CD4-positive, alpha-beta memory T cell (primary cell): ENCODE measurements around the gene ASIP. TPM values are rescaled to one million over a fixed set of nuclear protein-coding genes. Genes with fewer than 3 reads are reported as not detected.

ENCODE experiments used
- CTCF ChIA-PET: fragments of 350-600 bp; sonication (Branson Sonifier 250); formaldehyde crosslinking; loops from one replicate; lab custom pipeline; 2021; ENCODE audit warnings: inconsistent platforms; ENCODE audit not compliant: partially characterized antibody; lab: Charles Lee
- POLR2A ChIA-PET: fragments of 350-600 bp; sonication (Branson Sonifier 250); formaldehyde crosslinking; loops from one replicate; lab custom pipeline; 2021; ENCODE audit not compliant: partially characterized antibody; lab: Charles Lee
- DNase-seq, 5 donors: peaks; one replicate each; pipeline versions ENCODE4 v3.0.0 to v3.0.0-alpha.2; 2020 to 2022; ENCODE audit warnings: mixed read lengths in 1 of 5
- H3K27ac ChIP-seq: one replicate; pipeline ENCODE4 v1.7.0; 2013; ENCODE audit warnings: low read depth, low read length
- H3K27me3 ChIP-seq: 2 replicates; pipeline ENCODE4 v1.7.0; 2013; ENCODE audit warnings: mild to moderate bottlenecking, low read length, moderate library complexity; ENCODE audit not compliant: insufficient read depth
- H3K36me3 ChIP-seq: 2 replicates; pipeline ENCODE4 v1.7.0; 2013; ENCODE audit warnings: mild to moderate bottlenecking, low read length, moderate library complexity; ENCODE audit not compliant: insufficient read depth
- H3K4me1 ChIP-seq: 2 replicates; pipeline ENCODE4 v1.7.0; 2013; ENCODE audit warnings: mild to moderate bottlenecking, low read length, moderate library complexity; ENCODE audit not compliant: insufficient read depth
- H3K4me3 ChIP-seq, 2 donors: one replicate each; pipeline ENCODE4 v1.7.0; 2013; ENCODE audit warnings: low read length in 2 of 2, mild to moderate bottlenecking in 1 of 2
- H3K9me3 ChIP-seq, 2 donors: one replicate each; pipeline ENCODE4 v1.7.0; 2013; ENCODE audit warnings: low read length in 2 of 2, control low read depth in 1 of 2; ENCODE audit not compliant: control insufficient read depth in 1 of 2
- H3K27ac Mint-ChIP-seq, 7 donors: one replicate each; pipeline ENCODE4 v1.8.0; 2020 to 2021; ENCODE audit warnings: mixed read lengths in 7 of 7, mild to moderate bottlenecking in 6 of 7, inconsistent platforms in 3 of 7, moderate library complexity in 3 of 7
- H3K27me3 Mint-ChIP-seq, 2 donors: one replicate each; pipeline ENCODE4 v1.8.0; 2020 to 2021; ENCODE audit warnings: mixed read lengths in 2 of 2
- H3K36me3 Mint-ChIP-seq, 2 donors: one replicate each; pipeline ENCODE4 v1.8.0; 2020 to 2021; ENCODE audit warnings: mixed read lengths in 2 of 2, inconsistent platforms in 1 of 2, mild to moderate bottlenecking in 1 of 2
- H3K4me1 Mint-ChIP-seq, 4 donors: one replicate each; pipeline ENCODE4 v1.8.0; 2020 to 2021; ENCODE audit warnings: mixed read lengths in 4 of 4, mild to moderate bottlenecking in 1 of 4
- H3K4me3 Mint-ChIP-seq, 8 donors: one replicate each; pipeline ENCODE4 v1.8.0; 2020 to 2021; ENCODE audit warnings: mixed read lengths in 8 of 8, mild to moderate bottlenecking in 7 of 8, moderate library complexity in 6 of 8, inconsistent platforms in 3 of 8
- H3K9me3 Mint-ChIP-seq, 8 donors: one replicate each; pipeline ENCODE4 v1.8.0; 2020 to 2021; ENCODE audit warnings: mixed read lengths in 8 of 8, mild to moderate bottlenecking in 5 of 8, inconsistent platforms in 3 of 8, moderate library complexity in 1 of 8
- intact Hi-C: fragments of 100-400 bp; cut with micrococcal nuclease; formaldehyde crosslinking; loops from one replicate; pipeline ENCODE4 v1.15.1; 2023
- polyA plus RNA-seq, 2 donors: library from polyadenylated mRNA; unstranded; fragments of 300-500 nt; fragmentation: Illumina TruSeq; gene quantifications; one replicate each; pipeline ENCODE4 v1.2.3, GENCODE V29; 2021
- total RNA-seq, 2 experiments: library from RNA; stranded (reverse); gene quantifications; one replicate each; pipeline ENCODE4 v1.2.3, GENCODE V29; 2021

The ASIP gene
- total and polyA plus RNA-seq, 4 experiments from 2014 or later = not detected

DNA sequence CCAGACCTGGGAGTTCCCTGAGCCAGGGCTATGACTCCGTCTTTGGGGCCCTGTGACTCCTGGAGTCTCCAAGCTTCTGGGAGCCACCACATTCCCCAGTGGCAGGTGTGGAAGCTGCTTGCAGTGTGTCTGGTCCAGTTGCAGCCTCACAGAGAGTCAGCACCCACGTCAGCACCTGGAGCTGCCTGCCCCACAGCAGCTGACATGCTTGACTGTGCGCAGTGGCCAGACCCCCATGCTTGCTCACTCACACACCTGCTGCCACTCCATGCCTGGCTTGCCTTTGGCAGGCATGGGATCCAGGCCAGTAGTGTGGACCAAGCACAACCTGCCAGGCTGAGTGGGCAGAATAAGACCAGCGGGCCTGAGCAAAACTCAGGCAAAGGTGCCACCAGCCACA is 31.0 kb upstream of the ASIP start:
- peaks cover 8 to 15% of the 10 kb centered on the region in 2 donors for H3K27me3 Mint-ChIP-seq

DNA sequence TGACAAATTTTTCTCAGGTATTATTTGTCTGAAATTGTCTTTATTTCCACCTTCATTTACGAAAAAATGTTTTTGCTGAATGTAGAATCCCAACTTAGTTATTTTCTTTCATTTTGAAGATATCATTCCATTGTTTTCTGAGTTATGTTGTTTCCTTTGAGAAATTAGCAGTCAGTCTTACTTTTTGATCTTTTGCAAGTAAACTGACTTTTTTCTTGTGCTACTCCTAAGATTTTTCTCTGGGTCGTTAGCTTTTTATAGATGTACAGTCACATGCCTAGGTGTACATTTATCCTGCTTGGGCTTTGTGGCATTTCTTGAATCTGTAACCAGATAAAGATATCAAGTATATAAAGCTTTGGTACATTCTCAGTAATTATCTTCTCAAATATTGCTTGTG is 29.6 kb upstream of the ASIP start:
- H3K27ac ChIP-seq = no peak overlapping the region
- no peak overlapping the region for H3K4me3 Mint-ChIP-seq
- peaks cover 4 to 5% of the 10 kb centered on the region in 2 donors for H3K36me3 Mint-ChIP-seq
- peaks cover 0 to 23% (median 4%) of the 10 kb centered on the region in 8 donors for H3K9me3 Mint-ChIP-seq
- H3K27me3 ChIP-seq = peaks cover 5% of the 10 kb centered on the region
- H3K9me3 ChIP-seq = no peaks in the 10 kb centered on the region
- H3K4me1 Mint-ChIP-seq = peaks cover 0 to 11% (median 7%) of the 10 kb centered on the region in 4 donors
- POLR2A ChIA-PET = no interaction called here
- no peaks in the 10 kb centered on the region for H3K36me3 ChIP-seq
- H3K27ac Mint-ChIP-seq = no peak overlapping the region
- no peak overlapping the region for H3K4me3 ChIP-seq
- H3K27me3 Mint-ChIP-seq = peaks cover 8 to 15% of the 10 kb centered on the region in 2 donors
- DNase-seq = no peak
- intact Hi-C loops = no loop called here
- CTCF ChIA-PET = no interaction called here
- H3K4me1 ChIP-seq = peaks cover 5% of the 10 kb centered on the region

More for the DNA sequence above, 31.0 kb upstream of the ASIP start:
- H3K9me3 ChIP-seq = no peaks in the 10 kb centered on the region
- Mint-ChIP-seq H3K4me3 (no peak overlapping the region), H3K27ac (no peak overlapping the region), H3K4me1 (peaks cover 0 to 2% (median under 1%) of the 10 kb centered on the region in 4 donors), H3K36me3 (peaks cover 4 to 5% of the 10 kb centered on the region in 2 donors), H3K9me3 (peaks cover 0 to 23% (median 4%) of the 10 kb centered on the region in 8 donors)
- H3K4me3 ChIP-seq = no peak overlapping the region
- H3K27me3 ChIP-seq = no peaks in the 10 kb centered on the region
- no peaks in the 10 kb centered on the region for H3K4me1 ChIP-seq
- intact Hi-C loops = no loop called here
- ChIA-PET POLR2A (no interaction called here), CTCF (no interaction called here)
- DNase-seq = no peak
- H3K36me3 ChIP-seq = no peaks in the 10 kb centered on the region
- no peak overlapping the region for H3K27ac ChIP-seq

DNA sequence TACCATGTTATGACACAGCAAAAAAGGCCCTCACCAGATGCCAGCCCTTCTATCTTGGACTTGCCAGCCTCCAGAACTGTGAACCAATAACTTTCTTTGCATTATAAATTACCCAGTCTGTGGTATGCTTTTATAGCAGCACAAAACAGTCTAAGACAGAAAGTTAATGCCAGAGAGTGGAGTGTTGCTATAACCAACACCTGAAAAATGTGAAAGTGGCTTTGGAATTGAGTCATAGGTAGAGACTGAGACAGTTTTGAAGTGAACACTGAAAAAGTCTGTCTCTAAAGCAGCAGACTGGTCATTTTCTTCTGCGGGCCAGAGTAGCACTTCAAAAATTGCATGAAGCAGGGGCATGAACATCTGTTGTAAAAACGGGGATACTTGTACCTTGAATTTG is 28.0 kb upstream of the ASIP start:
- DNase-seq = no peak

DNA sequence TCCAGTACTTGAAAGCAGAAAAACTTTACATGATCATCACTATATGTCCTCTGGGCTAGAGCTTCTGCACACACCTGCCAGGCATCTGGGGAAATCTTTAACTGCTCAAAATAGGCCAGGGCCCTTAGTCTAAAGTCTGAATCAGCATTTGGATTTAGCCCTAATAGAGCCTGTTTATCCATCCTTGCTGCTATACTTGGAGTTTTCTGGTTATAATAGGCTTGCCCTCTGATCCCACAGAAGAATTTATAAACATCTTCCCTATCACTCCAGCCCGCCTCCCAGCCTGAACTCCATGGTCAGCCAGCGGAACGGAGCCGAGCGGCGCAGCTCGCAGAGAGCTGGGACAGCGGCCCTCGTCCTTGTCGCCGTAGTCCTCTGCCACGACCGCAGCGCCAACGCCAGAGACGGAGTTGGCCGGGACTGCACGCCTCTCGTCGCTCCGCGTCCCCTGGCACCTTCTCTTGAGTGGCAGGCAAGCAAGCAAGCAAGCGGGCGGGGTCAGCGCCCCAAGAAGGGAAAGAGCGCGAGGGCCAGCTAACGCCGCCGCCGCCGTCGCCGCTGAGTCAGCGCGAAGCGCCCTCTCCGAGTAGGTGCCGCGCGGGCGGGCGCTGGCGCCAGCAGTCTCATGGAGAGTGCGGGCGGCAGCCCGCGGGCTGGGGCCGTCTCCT is 25.4 kb upstream of the ASIP start:
- ChIA-PET POLR2A (no interaction called here), CTCF (no interaction called here)
- Histone ChIP-seq H3K4me1 (peaks cover 5% of the 10 kb centered on the region), H3K36me3 (no peaks in the 10 kb centered on the region), H3K27me3 (peaks cover 5% of the 10 kb centered on the region), H3K4me3 (no peak overlapping the region), H3K27ac (no peak overlapping the region), H3K9me3 (no peaks in the 10 kb centered on the region)
- H3K36me3 Mint-ChIP-seq = peaks cover 0 to 5% of the 10 kb centered on the region in 2 donors
- DNase-seq = peak in 2 of 5 donors; percentile 3 to 12
- peaks cover 0 to 14% (median 4%) of the 10 kb centered on the region in 8 donors for H3K9me3 Mint-ChIP-seq
- peak overlapping the region in 6 of 8 donors; percentile 38 to 74 (median 68) for H3K4me3 Mint-ChIP-seq
- no peak overlapping the region for H3K27ac Mint-ChIP-seq
- intact Hi-C loops = no loop called here
- peaks cover 0 to 11% (median 8%) of the 10 kb centered on the region in 4 donors for H3K4me1 Mint-ChIP-seq
- peaks cover 21 to 22% of the 10 kb centered on the region in 2 donors for H3K27me3 Mint-ChIP-seq

More for the DNA sequence above, 28.0 kb upstream of the ASIP start:
- H3K4me3 Mint-ChIP-seq = no peak overlapping the region
- no peak overlapping the region for H3K27ac ChIP-seq
- no peaks in the 10 kb centered on the region for H3K36me3 ChIP-seq
- H3K27me3 ChIP-seq = peaks cover 5% of the 10 kb centered on the region
- ChIA-PET CTCF (no interaction called here), POLR2A (no interaction called here)
- H3K9me3 ChIP-seq = no peaks in the 10 kb centered on the region
- H3K27me3 Mint-ChIP-seq = peaks cover 11 to 16% of the 10 kb centered on the region in 2 donors
- peaks cover 5% of the 10 kb centered on the region for H3K4me1 ChIP-seq
- peaks cover 0 to 21% (median 4%) of the 10 kb centered on the region in 8 donors for H3K9me3 Mint-ChIP-seq
- H3K4me1 Mint-ChIP-seq = peaks cover 0 to 11% (median 8%) of the 10 kb centered on the region in 4 donors
- no peak overlapping the region for H3K27ac Mint-ChIP-seq
- H3K36me3 Mint-ChIP-seq = peaks cover 4 to 5% of the 10 kb centered on the region in 2 donors
- no peak overlapping the region for H3K4me3 ChIP-seq
- intact Hi-C loops = no loop called here

DNA sequence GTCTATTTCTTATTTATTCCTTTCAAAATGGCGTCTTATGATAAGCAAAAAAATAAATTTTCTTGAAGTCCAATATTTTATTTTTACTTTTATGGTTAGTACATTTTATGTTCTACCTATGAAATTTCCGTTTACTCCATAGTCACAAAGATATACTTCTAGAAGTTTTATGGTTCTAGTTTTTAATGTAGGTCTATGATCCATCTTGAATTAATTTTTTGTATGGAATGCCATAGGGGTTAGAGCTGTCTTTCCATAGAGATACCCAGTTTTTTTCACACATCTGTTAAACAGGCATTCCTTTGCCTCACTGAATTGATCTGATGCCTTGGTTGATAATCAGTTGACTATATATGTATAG is 24.9 kb upstream of the ASIP start:
- CTCF ChIA-PET = no interaction called here
- H3K4me1 ChIP-seq = peaks cover 5% of the 10 kb centered on the region
- H3K4me3 ChIP-seq = no peak overlapping the region
- no peak for DNase-seq
- Mint-ChIP-seq H3K4me3 (peak overlapping the region in 6 of 8 donors; percentile 25 to 71 (median 38)), H3K27ac (no peak overlapping the region), H3K9me3 (peaks cover 0 to 9% (median 4%) of the 10 kb centered on the region in 8 donors), H3K4me1 (peaks cover 0 to 11% (median 8%) of the 10 kb centered on the region in 4 donors), H3K36me3 (peaks cover 0 to 4% of the 10 kb centered on the region in 2 donors), H3K27me3 (peaks cover 21 to 23% of the 10 kb centered on the region in 2 donors)
- no peaks in the 10 kb centered on the region for H3K9me3 ChIP-seq
- no peaks in the 10 kb centered on the region for H3K36me3 ChIP-seq
- H3K27me3 ChIP-seq = peaks cover 5% of the 10 kb centered on the region
- H3K27ac ChIP-seq = no peak overlapping the region
- POLR2A ChIA-PET = no interaction called here
- intact Hi-C loops = no loop called here

DNA sequence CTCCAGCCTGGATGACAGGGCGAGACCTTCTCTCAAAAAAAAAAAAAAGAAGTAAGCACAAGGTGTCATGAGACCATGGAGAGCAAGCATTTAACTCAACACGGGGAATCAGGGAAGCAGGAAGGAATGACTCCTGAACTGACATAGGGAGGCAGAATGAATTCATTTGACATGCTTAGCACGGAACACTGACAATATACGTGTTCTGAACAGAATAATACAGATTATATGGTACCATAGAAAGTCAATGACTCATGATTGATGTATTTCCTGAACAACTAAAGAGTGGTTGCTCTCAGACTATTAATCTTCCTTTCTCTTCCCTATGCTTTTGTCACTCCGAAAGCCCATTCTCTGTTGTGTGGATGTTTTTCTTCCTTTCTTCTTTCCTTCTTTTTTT is 20.7 kb upstream of the ASIP start:
- intact Hi-C loops = no loop called here
- peaks cover 5% of the 10 kb centered on the region for H3K4me1 ChIP-seq
- H3K36me3 ChIP-seq = no peaks in the 10 kb centered on the region
- POLR2A ChIA-PET = no interaction called here
- CTCF ChIA-PET = no interaction called here
- Mint-ChIP-seq H3K4me3 (no peak overlapping the region), H3K27me3 (peaks cover 22 to 26% of the 10 kb centered on the region in 2 donors), H3K9me3 (no peaks in the 10 kb centered on the region), H3K27ac (no peak overlapping the region), H3K4me1 (peaks cover 0 to 11% (median 6%) of the 10 kb centered on the region in 4 donors), H3K36me3 (no peaks in the 10 kb centered on the region)
- H3K27ac ChIP-seq = no peak overlapping the region
- no peaks in the 10 kb centered on the region for H3K9me3 ChIP-seq
- peaks cover 4% of the 10 kb centered on the region for H3K27me3 ChIP-seq
- no peak overlapping the region for H3K4me3 ChIP-seq
- no peak for DNase-seq

DNA sequence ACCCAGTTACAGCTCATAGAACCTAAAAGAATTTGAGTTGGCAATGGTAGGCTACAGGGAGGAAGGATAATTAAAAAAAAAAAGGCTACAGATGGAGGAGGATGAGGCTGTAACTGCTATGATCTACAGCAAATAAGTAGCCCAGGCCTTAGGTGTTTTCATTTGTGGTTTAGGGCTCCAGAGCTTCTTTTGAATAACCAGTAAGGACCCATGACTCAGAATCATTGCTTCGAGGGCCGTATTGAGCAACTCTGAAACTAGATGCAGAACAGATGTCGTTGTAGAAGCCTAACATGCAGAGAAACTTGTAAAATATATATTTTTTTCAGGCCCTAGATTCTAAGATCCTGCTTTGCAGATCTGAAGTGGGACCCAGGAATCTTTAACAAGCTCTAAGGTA is 19.0 kb upstream of the ASIP start:
- H3K36me3 Mint-ChIP-seq = no peaks in the 10 kb centered on the region
- intact Hi-C loops = no loop called here
- no peaks in the 10 kb centered on the region for H3K9me3 Mint-ChIP-seq
- no peaks in the 10 kb centered on the region for H3K27me3 ChIP-seq
- no peak overlapping the region for H3K4me3 ChIP-seq
- peaks cover 18 to 22% of the 10 kb centered on the region in 2 donors for H3K27me3 Mint-ChIP-seq
- H3K4me3 Mint-ChIP-seq = no peak overlapping the region
- H3K36me3 ChIP-seq = no peaks in the 10 kb centered on the region
- no peaks in the 10 kb centered on the region for H3K4me1 ChIP-seq
- H3K27ac ChIP-seq = no peak overlapping the region
- no peaks in the 10 kb centered on the region for H3K9me3 ChIP-seq
- no peak overlapping the region for H3K27ac Mint-ChIP-seq
- CTCF ChIA-PET = no interaction called here
- no peaks in the 10 kb centered on the region for H3K4me1 Mint-ChIP-seq
- POLR2A ChIA-PET = no interaction called here
- DNase-seq = no peak
